Activated naive CD8-positive, alpha-beta T cell treated with anti-CD3 and anti-CD28 coated beads, Interleukin-2, amount 50 U/mL, for 24 hours (primary cell): ENCODE measurements around the gene UCN2.

Source experiments
- ATAC-seq: fragments of 150-1000 bp; cut with Tn5 transposase; one replicate; pipeline ENCODE4 v1.10.0; 2021
- DNase-seq: peaks from one replicate; pipeline ENCODE4 v3.0.0; 2021
- H3K27ac Mint-ChIP-seq: one replicate; pipeline ENCODE4 v1.8.0; 2021; ENCODE audit warnings: mild to moderate bottlenecking, mixed read lengths
- H3K27me3 Mint-ChIP-seq: one replicate; pipeline ENCODE4 v1.8.0; 2021; ENCODE audit warnings: mixed read lengths
- H3K36me3 Mint-ChIP-seq: one replicate; pipeline ENCODE4 v1.8.0; 2021; ENCODE audit warnings: low read depth, mixed read lengths
- H3K4me1 Mint-ChIP-seq: one replicate; pipeline ENCODE4 v1.8.0; 2021; ENCODE audit warnings: mixed read lengths
- H3K4me3 Mint-ChIP-seq: one replicate; pipeline ENCODE4 v1.8.0; 2021; ENCODE audit warnings: mild to moderate bottlenecking, moderate library complexity, mixed read lengths
- H3K9me3 Mint-ChIP-seq: one replicate; pipeline ENCODE4 v1.8.0; 2021; ENCODE audit warnings: mixed read lengths

UCN2 gene

GRCh38 chr3:48563382-48563918 is at the start of gene UCN2:
UCN2 (minus strand) TSS chr3:48563781; CDS start chr3:48563124, 657 bp downstream.
- H3K4me3 Mint-ChIP-seq: no peak within 1 kb of the TSS
- H3K27ac Mint-ChIP-seq: peak within 1 kb of the TSS; percentile 16

GRCh38 chr3:48612309-48612708 is 48.7 kb upstream of the UCN2 start:
- Mint-ChIP-seq H3K27me3 (no peaks in the 10 kb centered on the region), H3K4me3 (no peak overlapping the region), H3K9me3 (peaks cover 9% of the 10 kb centered on the region), H3K36me3 (peaks cover 18% of the 10 kb centered on the region), H3K4me1 (peaks cover 36% of the 10 kb centered on the region), H3K27ac (no peak overlapping the region)
- ATAC-seq (no peak), DNase-seq (no peak)

More at GRCh38 chr3:48563382-48563918, at the start of gene UCN2:
- ATAC-seq (no peak), DNase-seq (no peak)
- no peaks in the 10 kb centered on the region for H3K9me3 Mint-ChIP-seq
- H3K4me1 Mint-ChIP-seq: peaks cover 26% of the 10 kb centered on the region
- H3K27me3 Mint-ChIP-seq: peaks cover 2% of the 10 kb centered on the region
- H3K36me3 Mint-ChIP-seq: no peaks in the 10 kb centered on the region

GRCh38 chr3:48609088-48610005 is 45.8 kb upstream of the UCN2 start, which contains the start of gene UQCRC1:
UQCRC1 (minus strand) TSS chr3:48609646; CDS start chr3:48609620, 26 bp downstream.
- H3K4me1 Mint-ChIP-seq: peaks cover 27% of the 10 kb centered on the region
- peak; percentile 95 for ATAC-seq
- H3K9me3 Mint-ChIP-seq: no peaks in the 10 kb centered on the region
- peak; percentile 92 for DNase-seq
- no peaks in the 10 kb centered on the region for H3K27me3 Mint-ChIP-seq
- peak within 1 kb of the TSS; percentile 97 for H3K27ac Mint-ChIP-seq
- H3K4me3 Mint-ChIP-seq: peak within 1 kb of the TSS; percentile 97
- H3K36me3 Mint-ChIP-seq: peaks cover 20% of the 10 kb centered on the region

- ATAC-seq (no peak), DNase-seq (peak; percentile 27)
- Mint-ChIP-seq H3K4me1 (peaks cover 19% of the 10 kb centered on the region), H3K36me3 (peaks cover 31% of the 10 kb centered on the region), H3K27me3 (no peaks in the 10 kb centered on the region), H3K27ac (no peak overlapping the region), H3K9me3 (no peaks in the 10 kb centered on the region), H3K4me3 (no peak overlapping the region)
These were observed 43.9 kb upstream of the UCN2 start for GRCh38 chr3:48607519-48607918.

- peaks cover 27% of the 10 kb centered on the region for H3K36me3 Mint-ChIP-seq
- H3K4me1 Mint-ChIP-seq: no peaks in the 10 kb centered on the region
- DNase-seq (no peak), ATAC-seq (no peak)
- no peaks in the 10 kb centered on the region for H3K27me3 Mint-ChIP-seq
- no peak overlapping the region for H3K27ac Mint-ChIP-seq
- no peaks in the 10 kb centered on the region for H3K9me3 Mint-ChIP-seq
- no peak overlapping the region for H3K4me3 Mint-ChIP-seq
These were observed 38.0 kb upstream of the UCN2 start for GRCh38 chr3:48601622-48601994.

- no peaks in the 10 kb centered on the region for H3K9me3 Mint-ChIP-seq
- H3K27me3 Mint-ChIP-seq: peaks cover 3% of the 10 kb centered on the region
- no peak overlapping the region for H3K27ac Mint-ChIP-seq
- peaks cover 3% of the 10 kb centered on the region for H3K4me1 Mint-ChIP-seq
- ATAC-seq (no peak), DNase-seq (no peak)
- H3K36me3 Mint-ChIP-seq: peaks cover 25% of the 10 kb centered on the region
- H3K4me3 Mint-ChIP-seq: no peak overlapping the region
These were observed 37.4 kb upstream of the UCN2 start for GRCh38 chr3:48600711-48601621.

- Mint-ChIP-seq H3K4me1 (peaks cover 7% of the 10 kb centered on the region), H3K9me3 (no peaks in the 10 kb centered on the region), H3K36me3 (peaks cover 21% of the 10 kb centered on the region), H3K27me3 (peaks cover 4% of the 10 kb centered on the region), H3K27ac (no peak overlapping the region), H3K4me3 (no peak overlapping the region)
- DNase-seq (no peak), ATAC-seq (no peak)
These were observed 36.1 kb upstream of the UCN2 start for GRCh38 chr3:48599509-48600285.

GRCh38 chr3:48599077-48599501 is 35.5 kb upstream of the UCN2 start:
- H3K4me1 Mint-ChIP-seq: peaks cover 12% of the 10 kb centered on the region
- DNase-seq (no peak), ATAC-seq (no peak)
- H3K9me3 Mint-ChIP-seq: no peaks in the 10 kb centered on the region
- peaks cover 10% of the 10 kb centered on the region for H3K27me3 Mint-ChIP-seq
- peaks cover 15% of the 10 kb centered on the region for H3K36me3 Mint-ChIP-seq
- no peak overlapping the region for H3K27ac Mint-ChIP-seq
- H3K4me3 Mint-ChIP-seq: no peak overlapping the region

- Mint-ChIP-seq H3K27me3 (peaks cover 10% of the 10 kb centered on the region), H3K9me3 (no peaks in the 10 kb centered on the region), H3K36me3 (peaks cover 12% of the 10 kb centered on the region), H3K4me3 (no peak overlapping the region), H3K27ac (no peak overlapping the region), H3K4me1 (peaks cover 12% of the 10 kb centered on the region)
- ATAC-seq (no peak), DNase-seq (no peak)
These were observed 34.9 kb upstream of the UCN2 start for GRCh38 chr3:48598323-48599076.

- H3K27me3 Mint-ChIP-seq: peaks cover 18% of the 10 kb centered on the region
- no peak overlapping the region for H3K4me3 Mint-ChIP-seq
- no peaks in the 10 kb centered on the region for H3K9me3 Mint-ChIP-seq
- ATAC-seq: no peak
- peaks cover 7% of the 10 kb centered on the region for H3K36me3 Mint-ChIP-seq
- DNase-seq: no peak
- peaks cover 12% of the 10 kb centered on the region for H3K4me1 Mint-ChIP-seq
- H3K27ac Mint-ChIP-seq: peak overlapping the region; percentile 62
These were observed 33.8 kb upstream of the UCN2 start for GRCh38 chr3:48597408-48597800.

- Mint-ChIP-seq H3K9me3 (no peaks in the 10 kb centered on the region), H3K27ac (peak overlapping the region; percentile 62), H3K27me3 (peaks cover 18% of the 10 kb centered on the region), H3K4me1 (peaks cover 12% of the 10 kb centered on the region), H3K4me3 (no peak overlapping the region), H3K36me3 (peaks cover 5% of the 10 kb centered on the region)
- no peak for DNase-seq
- no peak for ATAC-seq
These were observed 33.3 kb upstream of the UCN2 start for GRCh38 chr3:48596676-48597407.

- Mint-ChIP-seq H3K36me3 (peaks cover 5% of the 10 kb centered on the region), H3K4me1 (peaks cover 12% of the 10 kb centered on the region), H3K27me3 (peaks cover 18% of the 10 kb centered on the region), H3K9me3 (no peaks in the 10 kb centered on the region), H3K4me3 (no peak overlapping the region), H3K27ac (no peak overlapping the region)
- no peak for ATAC-seq
- DNase-seq: no peak
These were observed 32.6 kb upstream of the UCN2 start for GRCh38 chr3:48596157-48596556.
